GM10266 (cell line): ENCODE results near the gene INKA1.
"Not testable (repeated sequence)": the region's sequence is repeated elsewhere in the genome, so short reads cannot be mapped to it uniquely, and the experiment has no call there.

Experiments
- DNase-seq: peaks from one replicate; pipeline ENCODE4 v3.0.0; 2012; ENCODE audit errors: extremely low spot score
- TF ChIP-seq, protein P1 (sequence below): IDR thresholded peaks from 2 replicates; pipeline ENCODE4 v1.5.1; 2012; ENCODE audit warnings: mild to moderate bottlenecking, low read depth; ENCODE audit not compliant: control insufficient read depth, insufficient read depth; ENCODE audit errors: missing control alignments

The INKA1 gene

DNA sequence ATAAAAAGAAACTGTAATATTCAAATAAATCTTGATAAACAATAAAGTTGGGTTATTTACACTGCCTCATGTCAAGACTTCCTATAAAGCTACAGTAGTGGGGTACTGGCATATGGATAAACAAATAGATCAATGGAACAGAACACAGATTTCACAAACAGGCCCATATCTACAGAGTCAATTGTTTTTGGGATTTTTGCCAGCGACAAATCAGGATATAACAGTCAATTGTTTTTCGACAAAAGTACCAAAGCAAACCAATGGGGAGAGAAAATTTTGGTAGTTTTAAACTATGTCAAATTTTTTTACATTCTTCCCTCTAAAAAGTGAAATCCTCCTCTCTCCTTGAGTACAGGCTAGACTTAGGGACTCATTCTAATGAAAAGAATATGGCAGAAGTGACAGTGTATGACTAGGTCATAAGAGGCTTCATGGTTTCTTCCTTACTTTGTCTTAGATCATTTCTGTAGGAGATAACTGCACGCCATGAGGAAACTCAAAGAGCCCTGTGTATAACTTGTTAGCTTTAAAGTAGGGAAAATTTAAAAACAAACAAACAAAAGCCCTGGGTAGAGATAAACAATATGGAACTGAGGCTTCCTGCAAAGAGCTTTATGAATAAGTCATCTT is 33.7 kb upstream of the INKA1 start:
- TF ChIP-seq, protein P1, sequence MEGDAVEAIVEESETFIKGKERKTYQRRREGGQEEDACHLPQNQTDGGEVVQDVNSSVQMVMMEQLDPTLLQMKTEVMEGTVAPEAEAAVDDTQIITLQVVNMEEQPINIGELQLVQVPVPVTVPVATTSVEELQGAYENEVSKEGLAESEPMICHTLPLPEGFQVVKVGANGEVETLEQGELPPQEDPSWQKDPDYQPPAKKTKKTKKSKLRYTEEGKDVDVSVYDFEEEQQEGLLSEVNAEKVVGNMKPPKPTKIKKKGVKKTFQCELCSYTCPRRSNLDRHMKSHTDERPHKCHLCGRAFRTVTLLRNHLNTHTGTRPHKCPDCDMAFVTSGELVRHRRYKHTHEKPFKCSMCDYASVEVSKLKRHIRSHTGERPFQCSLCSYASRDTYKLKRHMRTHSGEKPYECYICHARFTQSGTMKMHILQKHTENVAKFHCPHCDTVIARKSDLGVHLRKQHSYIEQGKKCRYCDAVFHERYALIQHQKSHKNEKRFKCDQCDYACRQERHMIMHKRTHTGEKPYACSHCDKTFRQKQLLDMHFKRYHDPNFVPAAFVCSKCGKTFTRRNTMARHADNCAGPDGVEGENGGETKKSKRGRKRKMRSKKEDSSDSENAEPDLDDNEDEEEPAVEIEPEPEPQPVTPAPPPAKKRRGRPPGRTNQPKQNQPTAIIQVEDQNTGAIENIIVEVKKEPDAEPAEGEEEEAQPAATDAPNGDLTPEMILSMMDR: no peak
- DNase-seq: no peak

- TF ChIP-seq, protein P1: no peak
- no peak for DNase-seq
Observed at GRCh38 chr3:49769926-49770325, 33.1 kb upstream of the INKA1 start.

DNA sequence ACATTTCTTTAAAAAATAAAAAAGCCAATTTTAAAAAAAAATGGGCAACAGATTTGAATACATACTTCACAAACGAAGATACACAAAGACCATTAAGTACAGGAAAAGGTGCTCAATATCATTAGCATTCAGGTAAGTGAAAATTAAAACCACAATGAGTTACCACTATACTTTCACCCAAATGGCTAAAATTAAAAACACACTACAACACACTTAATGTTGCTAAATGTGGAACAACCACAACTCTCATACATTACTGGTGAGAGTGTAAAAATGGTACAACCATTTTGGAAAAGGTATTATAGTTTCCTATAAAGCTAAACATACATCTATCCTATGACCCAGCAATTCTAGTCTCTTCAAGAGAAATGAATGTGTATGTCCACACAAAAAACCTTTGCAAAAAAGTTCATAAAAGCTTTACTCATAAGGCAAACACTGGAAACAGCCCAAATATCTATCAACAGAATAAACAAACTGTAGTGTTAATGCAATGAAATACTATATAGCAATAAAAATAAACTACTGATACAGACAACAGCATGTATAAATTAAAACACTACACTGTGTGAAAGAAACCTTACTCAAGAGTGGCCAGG is 31.6 kb upstream of the INKA1 start:
- TF ChIP-seq, protein P1: no peak
- DNase-seq: no peak

DNA sequence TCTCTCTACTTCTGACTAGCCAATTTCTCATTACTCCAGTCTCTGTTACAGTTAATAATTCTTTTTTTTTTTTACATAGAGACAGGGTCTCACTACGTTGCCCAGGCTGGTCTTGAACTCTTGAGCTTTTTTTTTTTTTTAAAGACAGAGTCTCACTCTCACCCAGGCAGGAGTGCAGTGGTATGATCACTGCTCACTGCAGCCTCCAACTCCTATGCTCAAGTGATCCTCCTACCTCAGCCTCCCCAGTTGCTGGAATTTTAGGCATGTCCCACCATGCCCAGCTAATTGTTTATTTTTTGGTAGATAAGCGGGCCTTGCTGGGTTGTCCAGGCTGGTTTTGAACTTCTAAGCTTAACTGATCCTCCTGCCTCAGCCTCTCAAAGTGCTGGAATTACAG is 30.4 kb upstream of the INKA1 start:
- TF ChIP-seq, protein P1: no peak
- DNase-seq: no peak

GRCh38 chr3:49775538-49775937 is 27.5 kb upstream of the INKA1 start:
- TF ChIP-seq, protein P1: no peak
- DNase-seq: no peak

DNA sequence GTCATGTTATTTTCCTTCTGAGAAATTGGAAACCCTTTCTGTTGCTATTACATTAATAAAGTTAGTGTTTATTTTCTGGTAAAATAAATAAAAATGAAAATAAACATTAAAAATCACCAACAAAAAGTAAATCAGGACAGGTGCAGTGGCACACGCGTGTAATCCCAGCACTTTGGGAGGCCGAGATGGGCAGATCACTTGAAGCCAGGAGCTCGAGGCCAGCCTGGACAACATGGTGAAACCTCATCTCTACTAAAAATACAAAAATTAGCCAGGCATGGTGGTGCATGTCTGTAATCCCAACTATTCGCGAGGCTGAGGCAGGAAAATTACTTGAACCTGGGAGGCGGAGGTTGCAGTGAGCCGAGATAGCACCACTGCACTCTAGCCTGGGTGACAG is 27.0 kb upstream of the INKA1 start:
- DNase-seq: not testable (repeated sequence)

DNA sequence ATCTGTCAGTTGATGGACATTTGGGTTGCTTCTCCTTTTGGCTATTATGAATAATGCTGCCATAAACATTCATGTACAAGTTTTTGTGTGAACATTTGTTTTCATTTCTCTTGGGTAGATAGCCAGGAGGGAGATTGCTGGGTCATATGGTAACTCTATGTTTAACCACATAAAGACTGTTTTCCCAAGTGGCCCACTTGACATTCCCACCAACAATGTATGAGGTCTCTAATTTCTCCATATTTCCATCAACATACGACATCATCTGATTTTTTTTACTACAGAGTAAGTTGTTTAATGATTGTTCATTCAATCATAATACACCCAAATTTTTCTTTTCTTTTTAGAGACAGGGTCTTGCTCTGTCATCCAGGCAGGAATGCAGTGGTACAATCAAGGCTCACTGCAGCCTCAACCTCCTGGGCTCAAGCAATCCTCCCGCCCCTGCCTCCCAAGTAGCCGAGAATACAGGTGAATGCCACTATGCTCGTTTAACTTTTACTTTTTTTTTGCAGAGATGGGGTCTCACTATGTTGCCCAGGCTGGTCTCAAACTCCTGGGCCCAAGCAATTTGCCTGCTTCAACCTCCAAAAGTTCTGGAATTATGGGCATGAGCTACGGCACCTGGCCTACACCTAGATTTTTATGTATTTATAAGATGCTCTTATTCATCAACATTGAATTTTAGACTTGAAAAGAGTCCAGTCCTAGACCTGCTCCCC is 23.5 kb upstream of the INKA1 start:
- TF ChIP-seq, protein P1: no peak
- DNase-seq: no peak
